IPS-11a (cell line): ENCODE data around the gene NAA16.
"Not testable (repeated sequence)": the region's sequence is repeated elsewhere in the genome, so short reads cannot be mapped to it uniquely, and the experiment has no call there.

ENCODE experiments used
- H3K4me3 ChIP-seq: one replicate; pipeline ENCODE4 v1.5.1; 2013; ENCODE audit warnings: low read depth, low read length, control low read depth

Gene NAA16

DNA sequence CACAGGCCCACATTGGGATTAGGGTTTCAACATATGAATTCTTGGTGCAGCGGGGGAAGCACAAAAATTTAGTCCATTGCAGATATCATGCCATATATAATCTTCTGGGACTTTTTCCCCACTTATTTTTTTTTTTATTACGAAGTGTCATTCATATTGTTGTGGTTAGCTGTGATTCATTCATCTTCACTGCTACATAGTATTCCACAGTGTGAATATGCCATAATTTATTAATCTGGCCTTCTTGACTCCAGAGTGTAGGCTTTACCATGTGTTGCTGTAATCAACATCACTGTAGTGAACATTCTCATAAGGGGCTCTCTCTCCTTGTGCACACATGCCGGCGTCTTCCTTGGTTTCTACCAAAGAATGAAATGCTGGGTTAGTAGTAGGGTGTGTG lies 92.9 kb downstream of the NAA16 start:
- H3K4me3 ChIP-seq, result no peak overlapping the region

DNA sequence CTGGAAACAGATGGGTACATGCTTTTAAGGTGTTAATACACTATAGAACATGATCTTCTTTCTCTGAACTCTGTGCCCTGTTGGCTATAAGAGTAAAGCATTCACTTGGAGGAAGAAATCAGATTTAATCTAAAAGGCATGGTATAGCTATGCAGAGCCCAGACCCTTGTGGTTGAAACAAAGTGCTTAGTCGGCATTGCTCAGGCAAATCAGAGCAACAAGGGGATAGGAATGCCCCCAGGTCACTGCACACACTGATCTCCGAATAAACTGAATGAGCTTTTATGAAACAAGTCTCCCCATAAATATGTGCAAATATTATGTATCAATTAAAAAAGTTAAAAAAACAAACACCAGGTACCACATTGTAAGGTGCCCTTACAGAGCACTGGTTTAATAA lies 94.3 kb downstream of the NAA16 start:
- no peak overlapping the region for H3K4me3 ChIP-seq

DNA sequence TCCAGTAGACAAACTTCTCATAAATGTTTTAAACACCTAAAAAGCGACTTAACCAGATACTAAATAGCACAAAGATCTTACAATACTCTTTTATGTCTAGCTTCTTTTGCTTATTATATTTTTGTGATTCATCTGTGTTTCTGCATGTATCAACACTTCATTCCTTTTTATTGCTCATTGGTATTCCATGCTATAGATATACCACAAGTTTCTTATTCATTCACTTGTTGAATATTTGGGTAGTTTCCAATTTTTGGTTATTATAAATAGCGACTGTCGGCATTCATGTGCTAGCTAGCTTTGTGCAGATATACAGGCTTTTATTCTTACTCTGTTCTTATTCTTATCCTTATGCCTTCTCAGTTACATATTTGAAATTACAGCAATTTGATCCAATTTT lies 96.3 kb downstream of the NAA16 start:
- no peak overlapping the region for H3K4me3 ChIP-seq

DNA sequence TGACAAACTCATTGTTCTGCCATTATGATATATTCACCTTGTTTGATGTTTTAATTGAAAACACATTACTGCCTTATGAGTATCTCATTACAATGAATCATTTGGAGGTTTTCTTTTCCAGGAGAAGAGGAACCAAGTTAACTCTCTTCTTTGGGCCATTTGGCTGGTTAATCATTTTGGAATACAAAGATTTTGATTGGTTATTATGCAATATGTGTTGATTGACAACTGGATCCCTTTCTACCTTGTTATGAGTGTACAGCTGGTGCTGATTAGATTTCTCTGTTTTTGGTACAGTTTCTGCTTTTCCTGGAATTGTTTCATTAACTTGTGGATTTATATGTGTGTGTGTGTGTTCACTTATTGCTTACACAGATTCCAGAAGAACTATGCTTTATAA lies 97.1 kb downstream of the NAA16 start:
- H3K4me3 ChIP-seq, result no peak overlapping the region

GRCh38 chr13:41408746-41409145 lies 97.7 kb downstream of the NAA16 start:
- H3K4me3 ChIP-seq, result no peak overlapping the region

GRCh38 chr13:41409611-41410010 lies 98.5 kb downstream of the NAA16 start:
- H3K4me3 ChIP-seq, result no peak overlapping the region

DNA sequence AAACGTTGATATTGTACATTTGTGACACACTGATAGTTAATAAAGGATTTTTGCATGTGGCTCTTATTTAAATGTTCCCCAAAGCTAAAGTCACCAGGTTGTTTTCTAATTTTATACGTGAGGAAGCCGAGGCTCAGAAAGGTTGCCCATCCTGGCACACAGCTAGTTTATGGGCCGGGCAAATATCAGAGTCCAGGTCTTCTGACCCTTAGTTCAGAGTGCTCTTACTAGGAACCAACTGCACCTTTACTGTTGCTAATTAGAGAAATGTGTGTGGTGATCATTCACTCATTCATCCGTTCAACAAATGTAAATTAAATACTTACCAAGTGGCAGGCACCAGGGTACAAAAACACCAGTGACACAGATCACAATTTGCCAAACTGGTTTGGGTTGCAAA lies 100.0 kb downstream of the NAA16 start:
- no peak overlapping the region for H3K4me3 ChIP-seq

DNA sequence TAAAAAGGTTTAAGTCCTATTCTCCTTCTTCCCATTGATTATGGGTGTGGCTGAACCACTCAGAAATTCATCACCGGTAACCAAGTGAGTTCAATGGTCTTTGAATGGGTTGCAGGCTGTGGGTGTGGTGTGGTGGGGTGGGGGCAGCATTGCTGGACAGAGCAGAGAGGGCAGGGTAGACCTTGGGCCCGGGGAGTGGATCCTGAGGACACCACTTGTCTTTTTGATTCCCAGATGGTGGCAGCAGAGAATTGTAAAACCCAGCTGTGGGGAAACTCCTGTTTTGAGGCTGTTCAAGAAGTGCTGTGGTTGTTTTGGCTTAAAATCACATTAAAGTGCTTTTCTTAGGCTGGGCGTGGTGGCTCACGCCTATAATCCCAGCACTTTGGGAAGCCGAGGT lies 100.5 kb downstream of the NAA16 start:
- no peak overlapping the region for H3K4me3 ChIP-seq

- no peak overlapping the region for H3K4me3 ChIP-seq
Observed at GRCh38 chr13:41413872-41414271, 102.8 kb downstream of the NAA16 start.

GRCh38 chr13:41416276-41416675 lies 105.2 kb downstream of the NAA16 start:
- no peak overlapping the region for H3K4me3 ChIP-seq

GRCh38 chr13:41418027-41418426 lies 107.0 kb downstream of the NAA16 start:
- H3K4me3 ChIP-seq, result no peak overlapping the region

GRCh38 chr13:41418731-41419130 lies 107.7 kb downstream of the NAA16 start:
- no peak overlapping the region for H3K4me3 ChIP-seq

- no peak overlapping the region for H3K4me3 ChIP-seq
Observed at GRCh38 chr13:41419206-41419605, 108.1 kb downstream of the NAA16 start.

DNA sequence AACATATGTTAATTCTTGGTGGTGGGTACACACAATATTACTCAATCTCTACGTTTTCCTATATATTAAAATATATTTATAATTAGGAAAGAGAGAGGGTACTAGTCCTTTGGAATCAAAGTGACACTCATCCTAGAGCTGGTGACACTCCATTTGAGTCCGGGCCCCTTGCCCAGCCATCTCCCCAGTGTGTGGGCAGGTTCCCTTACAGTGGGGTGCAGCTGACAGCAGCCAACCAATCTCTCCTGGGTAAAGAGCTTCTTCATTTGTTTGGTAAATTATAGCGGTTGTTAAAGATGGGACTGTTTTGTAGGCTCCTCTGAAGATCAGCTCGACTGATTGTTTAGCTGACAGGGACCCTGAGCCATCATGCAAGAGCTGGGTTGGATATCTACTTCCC lies 109.1 kb downstream of the NAA16 start:
- no peak overlapping the region for H3K4me3 ChIP-seq

- H3K4me3 ChIP-seq, result not testable (repeated sequence)
Observed at GRCh38 chr13:41421330-41421729, 110.3 kb downstream of the NAA16 start.

DNA sequence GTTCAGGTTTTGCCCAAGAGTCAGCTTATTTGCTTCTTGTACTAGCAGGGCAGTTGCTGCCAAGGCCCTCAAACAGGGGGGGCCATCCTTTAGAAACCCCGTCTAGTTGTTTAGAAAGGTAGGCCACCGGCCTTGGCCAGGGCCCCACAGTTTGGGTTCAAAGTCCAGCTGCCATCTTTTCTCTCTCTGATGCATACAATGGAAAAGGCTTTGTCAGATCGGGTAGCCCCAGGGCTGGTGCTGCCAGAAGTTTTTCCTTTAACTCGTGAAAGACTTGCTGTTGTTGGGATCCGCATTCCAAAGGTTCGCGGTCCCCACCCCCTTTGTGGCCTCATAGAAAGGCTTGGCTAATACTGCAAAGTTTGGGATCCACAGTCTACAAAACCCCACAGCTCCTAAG lies 110.9 kb downstream of the NAA16 start:
- not testable (repeated sequence) for H3K4me3 ChIP-seq

DNA sequence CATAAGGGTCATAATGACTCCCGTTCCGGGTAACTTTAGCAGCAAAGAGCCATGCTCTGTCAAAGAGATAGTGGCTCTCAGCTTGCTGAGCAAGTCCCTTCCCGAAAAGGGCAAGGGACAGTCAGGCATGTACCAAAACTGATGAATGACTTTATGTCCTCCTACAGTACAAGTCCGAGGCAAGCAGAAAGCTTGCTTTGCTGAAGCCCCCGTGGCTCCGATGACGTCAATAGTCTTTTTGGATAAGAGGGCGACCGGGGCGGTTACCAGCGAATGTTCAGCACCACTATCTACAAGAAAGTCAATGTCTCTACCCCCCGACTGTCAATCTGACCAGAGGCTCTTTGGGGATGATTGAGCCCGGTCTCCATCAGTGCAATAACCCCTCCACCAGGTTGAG lies 112.2 kb downstream of the NAA16 start:
- H3K4me3 ChIP-seq, result not testable (repeated sequence)

- H3K4me3 ChIP-seq, result not testable (repeated sequence)
Observed at GRCh38 chr13:41424675-41425074, 113.6 kb downstream of the NAA16 start.

DNA sequence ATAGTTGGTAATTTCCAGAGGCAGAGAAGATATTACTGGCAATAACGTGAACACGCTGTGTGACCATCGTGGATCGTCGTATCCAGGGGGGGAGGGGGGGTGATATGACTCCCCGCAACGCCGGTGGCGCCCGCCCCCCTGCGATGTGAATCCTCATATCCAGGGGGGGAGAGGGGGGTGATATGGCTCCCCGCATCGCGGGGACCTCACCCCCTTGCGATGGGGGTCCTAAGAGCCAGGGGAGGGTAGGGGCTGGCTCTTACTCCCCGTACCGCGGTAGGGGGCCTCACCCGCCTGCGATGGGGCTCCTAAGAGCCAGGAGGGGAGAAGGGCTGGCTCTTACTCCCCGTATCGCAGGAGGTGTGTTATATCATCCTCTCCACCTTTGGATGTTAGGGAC lies 115.0 kb downstream of the NAA16 start:
- no peak overlapping the region for H3K4me3 ChIP-seq
